OCI-LY1 (cell line): ENCODE results near the gene SYCE3.
A peak's percentile ranks its signal among the peaks of the same experiment; 100 is the strongest.

Source experiments
- H2AFZ ChIP-seq: fragments of 200-600 bp; sonication (generic), shearing (Covaris generic); 2 replicates; pipeline ENCODE4 v1.6.0; 2014; ENCODE audit warnings: antibody characterized with exemption, mild to moderate bottlenecking, low read length
- H3F3A ChIP-seq: fragments of 200-600 bp; sonication (generic), shearing (Covaris generic); 2 replicates; pipeline ENCODE4 v1.6.0; 2014; ENCODE audit warnings: mild to moderate bottlenecking, antibody characterized with exemption, low read length, moderate library complexity; ENCODE audit not compliant: insufficient read depth
- H3K27ac ChIP-seq: fragments of 200-600 bp; sonication (generic); 2 replicates; pipeline ENCODE4 v1.5.1; 2014; ENCODE audit warnings: low read length, mixed run types, mild to moderate bottlenecking, low read depth; ENCODE audit not compliant: poor library complexity, severe bottlenecking
- H3K27me3 ChIP-seq: fragments of 200-600 bp; sonication (generic); 2 replicates; pipeline ENCODE4 v1.6.0; 2014; ENCODE audit warnings: antibody characterized with exemption, mild to moderate bottlenecking, low read length, moderate library complexity; ENCODE audit not compliant: insufficient read depth
- H3K36me3 ChIP-seq: fragments of 200-600 bp; sonication (generic); 2 replicates; pipeline ENCODE4 v1.6.1; 2014; ENCODE audit warnings: mild to moderate bottlenecking, antibody characterized with exemption, low read length, moderate library complexity, mixed read lengths; ENCODE audit not compliant: insufficient read depth
- H3K4me1 ChIP-seq: fragments of 200-600 bp; sonication (generic); 2 replicates; pipeline ENCODE4 v1.5.1; 2014; ENCODE audit warnings: mild to moderate bottlenecking, low read length, moderate library complexity; ENCODE audit not compliant: insufficient read depth, severe bottlenecking
- H3K4me2 ChIP-seq: fragments of 200-600 bp; sonication (generic), shearing (Covaris generic); 2 replicates; pipeline ENCODE4 v1.6.1; 2014; ENCODE audit warnings: low read length
- H3K4me3 ChIP-seq: fragments of 200-600 bp; sonication (generic); 2 replicates; pipeline ENCODE4 v1.5.1; 2014; ENCODE audit warnings: low read length, low read depth, mild to moderate bottlenecking, mixed read lengths; ENCODE audit not compliant: poor library complexity, severe bottlenecking
- H3K79me2 ChIP-seq: fragments of 200-600 bp; shearing (Covaris generic); 2 replicates; pipeline ENCODE4 v1.6.1; 2016; ENCODE audit warnings: mixed run types, low read length, mixed read lengths; ENCODE audit not compliant: insufficient read depth
- H3K9ac ChIP-seq: fragments of 200-600 bp; sonication (generic), shearing (Covaris generic); 2 replicates; pipeline ENCODE4 v1.6.1; 2014; ENCODE audit warnings: mild to moderate bottlenecking, low read length, mixed read lengths
- H3K9me2 ChIP-seq: fragments of 200-600 bp; sonication (generic), shearing (Covaris generic); 2 replicates; pipeline ENCODE4 v1.6.1; 2014; ENCODE audit warnings: low read depth, mild to moderate bottlenecking, low read length, mixed read lengths
- H3K9me3 ChIP-seq: fragments of 200-600 bp; shearing (Covaris generic); 2 replicates; pipeline ENCODE4 v1.6.1; 2014; ENCODE audit warnings: low read length, mixed read lengths
- H4K20me1 ChIP-seq: fragments of 200-600 bp; sonication (generic), shearing (Covaris generic); 2 replicates; pipeline ENCODE4 v1.6.0; 2016; ENCODE audit warnings: mild to moderate bottlenecking, low read length; ENCODE audit not compliant: insufficient read depth
- CTCF ChIP-seq: fragments of 200-600 bp; sonication (generic), shearing (Covaris generic); IDR thresholded peaks from 2 replicates; pipeline ENCODE4 v1.5.1; 2017; ENCODE audit warnings: mild to moderate bottlenecking, antibody characterized with exemption, low read length, moderate library complexity, mixed read lengths
- EZH2 ChIP-seq: fragments of 200-600 bp; sonication (generic), shearing (Covaris generic); IDR thresholded peaks from 2 replicates; pipeline ENCODE4 v1.8.0; 2017; ENCODE audit warnings: borderline replicate concordance, mixed run types, mild to moderate bottlenecking, antibody characterized with exemption, low read length, moderate library complexity, mixed read lengths

The SYCE3 gene

DNA sequence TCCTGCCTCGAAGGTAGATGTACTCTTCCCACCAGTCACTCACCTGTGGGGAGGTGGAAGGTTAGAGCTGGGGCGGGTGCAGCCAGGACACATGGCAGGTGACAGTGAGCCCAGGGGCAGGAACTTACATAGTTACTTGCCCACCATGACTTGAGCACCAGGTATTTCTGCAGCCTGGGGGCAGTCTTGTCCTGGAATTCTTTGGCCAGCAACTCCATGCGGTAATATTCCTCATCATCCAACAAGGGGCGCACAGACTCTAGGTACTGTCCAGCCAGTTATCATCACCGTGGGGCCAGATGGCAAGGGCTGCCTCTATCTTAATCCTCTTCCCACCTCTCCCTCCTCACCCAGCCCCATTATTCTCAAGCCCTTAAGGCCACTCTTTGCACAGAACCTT is 13.4 kb upstream of the SYCE3 start:
- Histone ChIP-seq H3K4me2 (no peak overlapping the region), H3K36me3 (peaks cover 88% of the 10 kb centered on the region), H3F3A (no peaks in the 10 kb centered on the region), H3K79me2 (no peaks in the 10 kb centered on the region), H3K27me3 (no peaks in the 10 kb centered on the region), H3K4me3 (no peak overlapping the region), H3K9me2 (no peaks in the 10 kb centered on the region), H3K9me3 (no peaks in the 10 kb centered on the region), H2AFZ (no peak overlapping the region), H4K20me1 (no peaks in the 10 kb centered on the region), H3K4me1 (peaks cover under 1% of the 10 kb centered on the region), H3K27ac (no peak overlapping the region), H3K9ac (no peak overlapping the region)
- TF ChIP-seq CTCF, result peak; percentile 20; the same call in 1 of the 2 replicates
- TF ChIP-seq EZH2, result no peak

DNA sequence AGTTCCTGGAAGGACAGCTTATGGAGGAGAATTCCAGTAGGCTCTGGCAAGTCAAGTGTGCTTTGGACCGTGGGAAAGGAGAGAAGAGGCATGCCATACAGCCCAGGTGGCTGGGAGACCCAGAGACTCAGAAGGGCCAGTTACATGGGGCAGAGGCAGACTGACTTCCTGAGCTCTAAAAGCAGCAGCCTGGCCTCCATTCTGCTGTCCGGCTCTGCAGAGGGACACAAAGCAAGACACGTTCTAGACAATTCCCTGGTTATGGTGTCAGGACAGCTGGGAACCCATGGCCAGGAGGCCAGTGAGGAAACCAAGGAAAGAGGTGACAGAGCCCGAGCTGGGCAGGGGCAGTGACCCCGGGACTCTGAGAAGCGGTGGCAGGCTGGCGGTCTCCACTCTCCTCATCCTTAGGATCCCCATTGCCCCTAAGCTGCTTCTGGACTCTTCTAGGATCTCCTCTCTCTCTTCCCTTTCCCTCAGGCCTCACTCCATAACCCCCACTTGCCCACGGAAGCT is 12.8 kb upstream of the SYCE3 start:
- Histone ChIP-seq H3K4me3 (no peak overlapping the region), H3K36me3 (peaks cover 88% of the 10 kb centered on the region)

GRCh38 chr22:50574383-50574755 is 11.7 kb upstream of the SYCE3 start:
- H3K9me2 ChIP-seq, result no peaks in the 10 kb centered on the region
- no peak overlapping the region for H3K27ac ChIP-seq
- no peaks in the 10 kb centered on the region for H3K27me3 ChIP-seq
- TF ChIP-seq CTCF (no peak), EZH2 (no peak)
- H3K9ac ChIP-seq, result no peak overlapping the region
- H3K36me3 ChIP-seq, result peaks cover 88% of the 10 kb centered on the region
- H3F3A ChIP-seq, result no peaks in the 10 kb centered on the region
- no peak overlapping the region for H3K4me2 ChIP-seq
- H3K79me2 ChIP-seq, result no peaks in the 10 kb centered on the region
- H2AFZ ChIP-seq, result no peak overlapping the region
- H3K4me1 ChIP-seq, result peaks cover 7% of the 10 kb centered on the region
- no peak overlapping the region for H3K4me3 ChIP-seq
- H3K9me3 ChIP-seq, result no peaks in the 10 kb centered on the region
- H4K20me1 ChIP-seq, result no peaks in the 10 kb centered on the region

More for the DNA sequence above, 12.8 kb upstream of the SYCE3 start:
- Histone ChIP-seq H3K27me3 (no peaks in the 10 kb centered on the region), H3K9me3 (no peaks in the 10 kb centered on the region), H3F3A (no peaks in the 10 kb centered on the region), H3K79me2 (no peaks in the 10 kb centered on the region), H3K9me2 (no peaks in the 10 kb centered on the region), H3K4me1 (no peaks in the 10 kb centered on the region), H4K20me1 (no peaks in the 10 kb centered on the region), H3K9ac (no peak overlapping the region), H2AFZ (no peak overlapping the region), H3K27ac (no peak overlapping the region), H3K4me2 (no peak overlapping the region)
- no peak for TF ChIP-seq EZH2
- TF ChIP-seq CTCF, result no peak
